ENCODE data around the gene TAF11L13. TPM values are rescaled to one million over a fixed set of nuclear protein-coding genes. Genes with fewer than 3 reads are reported as not detected.
"Not testable (repeated sequence)": the region's sequence is repeated elsewhere in the genome, so short reads cannot be mapped to it uniquely, and the experiment has no call there.

Gene TAF11L13
- total RNA-seq, 1 experiment from 2014 or later, result not detected

GRCh38 chr5:17614872-17615605 is 16.8 kb upstream of the TAF11L13 start:
- no peaks in the 10 kb centered on the region for H3K9me2 ChIP-seq (replicated peaks; ENCODE audit: insufficient read depth, low read length)
- no peak overlapping the region for H2AFZ ChIP-seq (ENCODE audit: low read length)
- no peak for DNase-seq
- H3K4me1 ChIP-seq (ENCODE audit: low read length), result no peaks in the 10 kb centered on the region
- H3K4me3 ChIP-seq (ENCODE audit: low read length), result no peak overlapping the region
- H3K4me2 ChIP-seq (ENCODE audit: low read depth, low read length, poor library complexity, severe bottlenecking), result no peak overlapping the region
- no peaks in the 10 kb centered on the region for H3K79me2 ChIP-seq (ENCODE audit: low read length)
- H3K27ac ChIP-seq (ENCODE audit: low read length), result no peak overlapping the region
- H4K20me1 ChIP-seq (ENCODE audit: insufficient read depth, low read depth, low read length), result no peaks in the 10 kb centered on the region
- H3K9ac ChIP-seq (ENCODE audit: low read length), result no peak overlapping the region
- no peaks in the 10 kb centered on the region for H3K36me3 ChIP-seq (ENCODE audit: insufficient read depth, low read length)
- no peaks in the 10 kb centered on the region for H3K9me3 ChIP-seq (ENCODE audit: low read length)
- no peaks in the 10 kb centered on the region for H3K27me3 ChIP-seq (ENCODE audit: low read length)

- Histone ChIP-seq H2AFZ (ENCODE audit: low read length) (no peak overlapping the region), H3K9me2 (replicated peaks; ENCODE audit: insufficient read depth, low read length) (no peaks in the 10 kb centered on the region), H4K20me1 (ENCODE audit: insufficient read depth, low read depth, low read length) (no peaks in the 10 kb centered on the region), H3K27ac (ENCODE audit: low read length) (no peak overlapping the region), H3K27me3 (ENCODE audit: low read length) (no peaks in the 10 kb centered on the region), H3K79me2 (ENCODE audit: low read length) (no peaks in the 10 kb centered on the region), H3K36me3 (ENCODE audit: insufficient read depth, low read length) (no peaks in the 10 kb centered on the region), H3K9ac (ENCODE audit: low read length) (no peak overlapping the region), H3K4me2 (ENCODE audit: low read depth, low read length, poor library complexity, severe bottlenecking) (no peak overlapping the region), H3K9me3 (ENCODE audit: low read length) (no peaks in the 10 kb centered on the region; the same call in 1 of the 2 replicates), H3K4me1 (ENCODE audit: low read length) (no peaks in the 10 kb centered on the region), H3K4me3 (ENCODE audit: low read length) (no peak overlapping the region)
- DNase-seq, result no peak
Measured at GRCh38 chr5:17619354-17619753, 12.5 kb upstream of the TAF11L13 start.

GRCh38 chr5:17620627-17621026 is 11.3 kb upstream of the TAF11L13 start:
- no peaks in the 10 kb centered on the region for H3K9me2 ChIP-seq (replicated peaks; ENCODE audit: insufficient read depth, low read length)
- no peaks in the 10 kb centered on the region for H4K20me1 ChIP-seq (ENCODE audit: insufficient read depth, low read depth, low read length)
- peaks cover 3% of the 10 kb centered on the region; the same call in 1 of the 2 replicates for H3K9me3 ChIP-seq (ENCODE audit: low read length)
- H3K27me3 ChIP-seq (ENCODE audit: low read length), result no peaks in the 10 kb centered on the region
- no peaks in the 10 kb centered on the region for H3K4me1 ChIP-seq (ENCODE audit: low read length)
- no peak overlapping the region for H3K9ac ChIP-seq (ENCODE audit: low read length)
- no peak for DNase-seq
- no peaks in the 10 kb centered on the region for H3K79me2 ChIP-seq (ENCODE audit: low read length)
- no peaks in the 10 kb centered on the region for H3K36me3 ChIP-seq (ENCODE audit: insufficient read depth, low read length)
- no peak overlapping the region for H2AFZ ChIP-seq (ENCODE audit: low read length)
- H3K4me3 ChIP-seq (ENCODE audit: low read length), result no peak overlapping the region
- H3K27ac ChIP-seq (ENCODE audit: low read length), result no peak overlapping the region
- H3K4me2 ChIP-seq (ENCODE audit: low read depth, low read length, poor library complexity, severe bottlenecking), result no peak overlapping the region

GRCh38 chr5:17625686-17626085 is 6.2 kb upstream of the TAF11L13 start:
- no peaks in the 10 kb centered on the region for H3K36me3 ChIP-seq (ENCODE audit: insufficient read depth, low read length)
- H3K79me2 ChIP-seq (ENCODE audit: low read length), result no peaks in the 10 kb centered on the region
- no peak overlapping the region for H3K4me2 ChIP-seq (ENCODE audit: low read depth, low read length, poor library complexity, severe bottlenecking)
- no peak overlapping the region for H3K9ac ChIP-seq (ENCODE audit: low read length)
- H3K27ac ChIP-seq (ENCODE audit: low read length), result no peak overlapping the region
- no peaks in the 10 kb centered on the region for H3K4me1 ChIP-seq (ENCODE audit: low read length)
- H4K20me1 ChIP-seq (ENCODE audit: insufficient read depth, low read depth, low read length), result no peaks in the 10 kb centered on the region
- no peak overlapping the region for H3K4me3 ChIP-seq (ENCODE audit: low read length)
- H3K9me2 ChIP-seq (replicated peaks; ENCODE audit: insufficient read depth, low read length), result no peaks in the 10 kb centered on the region
- no peak for DNase-seq
- H3K9me3 ChIP-seq (ENCODE audit: low read length), result peaks cover 3% of the 10 kb centered on the region; the same call in 1 of the 2 replicates
- no peaks in the 10 kb centered on the region for H3K27me3 ChIP-seq (ENCODE audit: low read length)
- H2AFZ ChIP-seq (ENCODE audit: low read length), result no peak overlapping the region

- no peak for DNase-seq
- H3K27ac ChIP-seq (ENCODE audit: low read length), result no peak within 1 kb of the TSS
- no peak within 1 kb of the TSS for H3K9ac ChIP-seq (ENCODE audit: low read length)
- H3K79me2 ChIP-seq (ENCODE audit: low read length), result no peaks in the 10 kb centered on the region
- H3K36me3 ChIP-seq (ENCODE audit: insufficient read depth, low read length), result no peaks in the 10 kb centered on the region
- H3K9me2 ChIP-seq (replicated peaks; ENCODE audit: insufficient read depth, low read length), result no peaks in the 10 kb centered on the region
- H3K27me3 ChIP-seq (ENCODE audit: low read length), result no peaks in the 10 kb centered on the region
- no peak within 1 kb of the TSS for H3K4me2 ChIP-seq (ENCODE audit: low read depth, low read length, poor library complexity, severe bottlenecking)
- H3K4me3 ChIP-seq (ENCODE audit: low read length), result no peak within 1 kb of the TSS
- no peaks in the 10 kb centered on the region for H3K9me3 ChIP-seq (ENCODE audit: low read length)
- no peaks in the 10 kb centered on the region for H4K20me1 ChIP-seq (ENCODE audit: insufficient read depth, low read depth, low read length)
- H2AFZ ChIP-seq (ENCODE audit: low read length), result no peak within 1 kb of the TSS
- H3K4me1 ChIP-seq (ENCODE audit: low read length), result no peaks in the 10 kb centered on the region
Measured at GRCh38 chr5:17634160-17634559, 2.3 kb downstream of the TAF11L13 start, which contains the start of gene TAF11L14. Gene TAF11L14 (plus strand): TSS chr5:17634460.

GRCh38 chr5:17649232-17649631 is 17.3 kb downstream of the TAF11L13 start:
- DNase-seq; H4K20me1 ChIP-seq (ENCODE audit: insufficient read depth, low read depth, low read length); H3K4me2 ChIP-seq (ENCODE audit: low read depth, low read length, poor library complexity, severe bottlenecking); H3K79me2 ChIP-seq (ENCODE audit: low read length); H3K27me3 ChIP-seq (ENCODE audit: low read length); H3K4me1 ChIP-seq (ENCODE audit: low read length); H3K27ac ChIP-seq (ENCODE audit: low read length); H2AFZ ChIP-seq (ENCODE audit: low read length); H3K9me2 ChIP-seq (replicated peaks; ENCODE audit: insufficient read depth, low read length); H3K9ac ChIP-seq (ENCODE audit: low read length); H3K4me3 ChIP-seq (ENCODE audit: low read length); H3K36me3 ChIP-seq (ENCODE audit: insufficient read depth, low read length); H3K9me3 ChIP-seq (ENCODE audit: low read length): not testable (repeated sequence)

GRCh38 chr5:17655201-17655759 is 23.4 kb downstream of the TAF11L13 start:
- not testable (repeated sequence) for H3K79me2 ChIP-seq (ENCODE audit: low read length); H3K9me2 ChIP-seq (replicated peaks; ENCODE audit: insufficient read depth, low read length); H3K36me3 ChIP-seq (ENCODE audit: insufficient read depth, low read length); H3K4me1 ChIP-seq (ENCODE audit: low read length); H3K9me3 ChIP-seq (ENCODE audit: low read length); H3K4me2 ChIP-seq (ENCODE audit: low read depth, low read length, poor library complexity, severe bottlenecking); H3K27me3 ChIP-seq (ENCODE audit: low read length); H3K27ac ChIP-seq (ENCODE audit: low read length); DNase-seq; H2AFZ ChIP-seq (ENCODE audit: low read length); H4K20me1 ChIP-seq (ENCODE audit: insufficient read depth, low read depth, low read length); H3K4me3 ChIP-seq (ENCODE audit: low read length); H3K9ac ChIP-seq (ENCODE audit: low read length)

- Histone ChIP-seq H3K4me3 (ENCODE audit: low read length) (no peak overlapping the region), H3K4me2 (ENCODE audit: low read depth, low read length, poor library complexity, severe bottlenecking) (no peak overlapping the region), H3K27me3 (ENCODE audit: low read length) (no peaks in the 10 kb centered on the region), H3K4me1 (ENCODE audit: low read length) (no peaks in the 10 kb centered on the region), H3K9ac (ENCODE audit: low read length) (no peak overlapping the region), H3K27ac (ENCODE audit: low read length) (no peak overlapping the region), H3K79me2 (ENCODE audit: low read length) (no peaks in the 10 kb centered on the region), H3K36me3 (ENCODE audit: insufficient read depth, low read length) (no peaks in the 10 kb centered on the region), H4K20me1 (ENCODE audit: insufficient read depth, low read depth, low read length) (no peaks in the 10 kb centered on the region), H3K9me3 (ENCODE audit: low read length) (peaks cover 5% of the 10 kb centered on the region; the same call in 1 of the 2 replicates), H3K9me2 (replicated peaks; ENCODE audit: insufficient read depth, low read length) (no peaks in the 10 kb centered on the region), H2AFZ (ENCODE audit: low read length) (no peak overlapping the region)
- DNase-seq, result no peak
Measured at GRCh38 chr5:17655921-17656320, 24.0 kb downstream of the TAF11L13 start.
